H9 (cell line): ENCODE results near the gene NPHP4. TPM values are rescaled to one million over a fixed set of nuclear protein-coding genes. Genes with fewer than 3 reads are reported as not detected.

ENCODE experiments used
- DNase-seq: peaks from one replicate; pipeline ENCODE4 v3.0.0-alpha.2; 2017
- H2AFZ ChIP-seq: one replicate; pipeline ENCODE4 v1.6.1; 2013; ENCODE audit warnings: mild to moderate bottlenecking, low read length, control low read depth, moderate library complexity
- H2AK5ac ChIP-seq: 2 replicates; pipeline ENCODE4 v1.6.1; 2013; ENCODE audit warnings: low read length, control low read depth, mixed read lengths; ENCODE audit not compliant: insufficient read length
- H2BK120ac ChIP-seq: one replicate; pipeline ENCODE4 v1.6.1; 2013; ENCODE audit warnings: low read depth, mild to moderate bottlenecking, low read length, control low read depth, inconsistent platforms; ENCODE audit not compliant: poor library complexity, severe bottlenecking
- H2BK12ac ChIP-seq: 2 replicates; pipeline ENCODE4 v1.6.1; 2013; ENCODE audit warnings: low read length, control low read depth, mixed read lengths, low read depth; ENCODE audit not compliant: insufficient read length
- H2BK15ac ChIP-seq: 2 replicates; pipeline ENCODE4 v1.6.1; 2013; ENCODE audit warnings: low read depth, low read length, control low read depth
- H2BK20ac ChIP-seq: one replicate; pipeline ENCODE4 v1.6.1; 2013; ENCODE audit warnings: low read depth, mild to moderate bottlenecking, low read length, control low read depth, inconsistent platforms; ENCODE audit not compliant: poor library complexity, severe bottlenecking
- H2BK5ac ChIP-seq: 2 replicates; pipeline ENCODE4 v1.6.1; 2013; ENCODE audit warnings: low read length, control low read depth, mixed read lengths; ENCODE audit not compliant: insufficient read length
- H3K14ac ChIP-seq: 2 replicates; pipeline ENCODE4 v1.6.1; 2013; ENCODE audit warnings: low read length, control low read depth; ENCODE audit not compliant: insufficient read depth
- H3K18ac ChIP-seq: 2 replicates; pipeline ENCODE4 v1.6.1; 2013; ENCODE audit warnings: low read depth, mild to moderate bottlenecking, mixed read lengths, low read length, control low read depth; ENCODE audit not compliant: insufficient read length
- H3K23ac ChIP-seq: 2 replicates; pipeline ENCODE4 v1.6.1; 2013; ENCODE audit warnings: low read length, control low read depth, mixed read lengths, low read depth; ENCODE audit not compliant: insufficient read length
- H3K23me2 ChIP-seq: 2 replicates; pipeline ENCODE4 v1.6.1; 2013; ENCODE audit warnings: low read depth, mild to moderate bottlenecking, mixed read lengths, low read length, control low read depth; ENCODE audit not compliant: insufficient read length, poor library complexity, severe bottlenecking
- H3K27ac ChIP-seq: 2 replicates; pipeline ENCODE4 v1.5.1; 2013; ENCODE audit warnings: low read length, control low read depth, mixed read lengths, low read depth; ENCODE audit not compliant: insufficient read length
- H3K27me3 ChIP-seq: 2 replicates; pipeline ENCODE4 v1.6.1; 2013; ENCODE audit warnings: low read length, control low read depth, inconsistent platforms; ENCODE audit not compliant: insufficient read depth
- H3K4ac ChIP-seq: 2 replicates; pipeline ENCODE4 v1.6.1; 2013; ENCODE audit warnings: low read depth, mild to moderate bottlenecking, control low read depth, inconsistent platforms, low read length, moderate library complexity
- H3K4me1 ChIP-seq: 2 replicates; pipeline ENCODE4 v1.6.1; 2013; ENCODE audit warnings: low read length, control low read depth, inconsistent platforms; ENCODE audit not compliant: insufficient read depth
- H3K4me2 ChIP-seq: 2 replicates; pipeline ENCODE4 v1.6.1; 2013; ENCODE audit warnings: low read length, control low read depth, mixed read lengths; ENCODE audit not compliant: insufficient read length, insufficient read depth
- H3K56ac ChIP-seq: 2 replicates; pipeline ENCODE4 v1.6.1; 2013; ENCODE audit warnings: low read depth, mild to moderate bottlenecking, mixed read lengths, low read length, control low read depth; ENCODE audit not compliant: insufficient read length
- H3K79me1 ChIP-seq: 2 replicates; pipeline ENCODE4 v1.6.1; 2013; ENCODE audit warnings: low read depth, mild to moderate bottlenecking, moderate library complexity, low read length, control low read depth, inconsistent platforms; ENCODE audit not compliant: insufficient read depth, poor library complexity, severe bottlenecking
- H3K79me2 ChIP-seq: 2 replicates; pipeline ENCODE4 v1.6.1; 2013; ENCODE audit warnings: low read length, control low read depth, inconsistent platforms; ENCODE audit not compliant: insufficient read depth
- H3K9ac ChIP-seq: 2 replicates; pipeline ENCODE4 v1.6.1; 2013; ENCODE audit warnings: low read length, control low read depth, mixed read lengths; ENCODE audit not compliant: insufficient read length; ENCODE audit errors: extremely low read depth
- H3K9me3 ChIP-seq: one replicate; pipeline ENCODE4 v1.6.1; 2013; ENCODE audit warnings: low read depth, low read length, inconsistent platforms; ENCODE audit not compliant: control insufficient read depth
- H3T11ph ChIP-seq: one replicate; pipeline ENCODE4 v1.6.1; 2013; ENCODE audit warnings: mild to moderate bottlenecking, low read length, control low read depth, inconsistent platforms
- H4K20me1 ChIP-seq: one replicate; pipeline ENCODE4 v1.6.1; 2013; ENCODE audit not compliant: control insufficient read depth, insufficient read length, insufficient read depth
- H4K5ac ChIP-seq: 2 replicates; pipeline ENCODE4 v1.6.1; 2013; ENCODE audit warnings: low read depth, mild to moderate bottlenecking, mixed read lengths, low read length, control low read depth; ENCODE audit not compliant: insufficient read length
- H4K8ac ChIP-seq: replicated peaks from 2 replicates; pipeline ENCODE4 v1.6.1; 2013; ENCODE audit warnings: low read length, control low read depth, mixed read lengths, low read depth; ENCODE audit not compliant: insufficient read length
- H4K91ac ChIP-seq: 2 replicates; pipeline ENCODE4 v1.6.1; 2013; ENCODE audit warnings: low read depth, mild to moderate bottlenecking, moderate library complexity, mixed read lengths, low read length, control low read depth; ENCODE audit not compliant: insufficient read length
- H3K27ac Mint-ChIP-seq, 3 experiments: 2 replicates in 2 of 3; 3 replicates in 1 of 3; pipeline ENCODE4 v1.8.0; 2020 to 2021; ENCODE audit warnings: mixed read lengths in 3 of 3, mild to moderate bottlenecking in 1 of 3, moderate library complexity in 1 of 3
- H3K27me3 Mint-ChIP-seq: 2 replicates; pipeline ENCODE4 v1.8.0; 2021; ENCODE audit warnings: low read depth, mild to moderate bottlenecking, moderate library complexity, mixed read lengths
- H3K36me3 Mint-ChIP-seq, 3 experiments: 2 replicates in 2 of 3; 3 replicates in 1 of 3; pipeline ENCODE4 v1.8.0; 2020 to 2021; ENCODE audit warnings: low read depth in 3 of 3, mixed read lengths in 3 of 3; ENCODE audit not compliant: insufficient read depth in 1 of 3
- H3K4me1 Mint-ChIP-seq, 2 experiments: 2 replicates each; pipeline ENCODE4 v1.8.0; 2020; ENCODE audit warnings: mixed read lengths in 2 of 2
- H3K4me3 Mint-ChIP-seq, 2 experiments: 2 replicates in 1 of 2; 3 replicates in 1 of 2; pipeline ENCODE4 v1.8.0; 2020 to 2021; ENCODE audit warnings: mild to moderate bottlenecking in 2 of 2, mixed read lengths in 2 of 2, moderate library complexity in 1 of 2
- H3K9me3 Mint-ChIP-seq, 2 experiments: 2 replicates in 1 of 2; 3 replicates in 1 of 2; pipeline ENCODE4 v1.8.0; 2020; ENCODE audit warnings: mild to moderate bottlenecking in 2 of 2, mixed read lengths in 2 of 2, moderate library complexity in 1 of 2
- WGBS: extraction: QIAGEN DNeasy Blood & Tissue Kit; methylation state at CpG from one replicate; pipeline ENCODE4 v1.1.7; 2013; ENCODE audit warnings: missing lambda C conversion rate, low lambda C conversion rate, mixed read lengths; ENCODE audit not compliant: insufficient read length; ENCODE audit errors: extremely low coverage; 5-methylcytosine and 5-hydroxymethylcytosine counted together
- total RNA-seq: library from RNA; stranded (reverse); gene quantifications from 2 replicates; pipeline ENCODE4 v1.2.1, GENCODE V29; 2021
- TF ChIP-seq, protein P1 (sequence below): fragments of 200-600 bp; sonication (generic); conservative IDR thresholded peaks from 3 replicates; pipeline ENCODE4 v1.8.0; 2021; ENCODE audit warnings: antibody characterized with exemption, mild to moderate bottlenecking

NPHP4 gene
- total RNA-seq, 1 experiment from 2014 or later: 17.6 TPM

GRCh38 chr1:5985250-5985649 lies 7.0 kb downstream of the NPHP4 start:
- Histone ChIP-seq H3K4ac (no peak overlapping the region), H2BK5ac (no peak overlapping the region), H2BK20ac (no peak overlapping the region), H3K4me2 (no peak overlapping the region), H4K20me1 (no peaks in the 10 kb centered on the region), H3K9me3 (no peaks in the 10 kb centered on the region), H3K27ac (no peak overlapping the region), H2AFZ (no peak overlapping the region), H3T11ph (no peak overlapping the region), H3K79me1 (no peaks in the 10 kb centered on the region), H3K18ac (no peak overlapping the region), H3K23ac (no peak overlapping the region), H3K23me2 (no peaks in the 10 kb centered on the region), H3K56ac (no peak overlapping the region), H3K14ac (no peak overlapping the region), H3K27me3 (no peaks in the 10 kb centered on the region), H2AK5ac (no peak overlapping the region), H2BK15ac (no peak overlapping the region), H3K9ac (no peak overlapping the region), H4K5ac (no peak overlapping the region), H2BK120ac (no peak overlapping the region), H3K4me1 (no peaks in the 10 kb centered on the region), H4K91ac (no peak overlapping the region), H2BK12ac (no peak overlapping the region), H3K79me2 (0 out of 2 replicates have a peak, but pooled peaks cover 2% of the 10 kb centered on the region), H4K8ac (no peak overlapping the region)
- no peak overlapping the region for H3K27ac Mint-ChIP-seq
- WGBS: no CpG with 5 or more reads among the region's 11 CpGs
- H3K4me1 Mint-ChIP-seq: peaks cover 14 to 16% of the 10 kb centered on the region in 2 experiments
- no peak overlapping the region for H3K4me3 Mint-ChIP-seq
- H3K36me3 Mint-ChIP-seq: peaks cover 0 to 3% (median 3%) of the 10 kb centered on the region in 3 experiments; a peak in 3 of 7 replicates
- TF ChIP-seq, protein P1, sequence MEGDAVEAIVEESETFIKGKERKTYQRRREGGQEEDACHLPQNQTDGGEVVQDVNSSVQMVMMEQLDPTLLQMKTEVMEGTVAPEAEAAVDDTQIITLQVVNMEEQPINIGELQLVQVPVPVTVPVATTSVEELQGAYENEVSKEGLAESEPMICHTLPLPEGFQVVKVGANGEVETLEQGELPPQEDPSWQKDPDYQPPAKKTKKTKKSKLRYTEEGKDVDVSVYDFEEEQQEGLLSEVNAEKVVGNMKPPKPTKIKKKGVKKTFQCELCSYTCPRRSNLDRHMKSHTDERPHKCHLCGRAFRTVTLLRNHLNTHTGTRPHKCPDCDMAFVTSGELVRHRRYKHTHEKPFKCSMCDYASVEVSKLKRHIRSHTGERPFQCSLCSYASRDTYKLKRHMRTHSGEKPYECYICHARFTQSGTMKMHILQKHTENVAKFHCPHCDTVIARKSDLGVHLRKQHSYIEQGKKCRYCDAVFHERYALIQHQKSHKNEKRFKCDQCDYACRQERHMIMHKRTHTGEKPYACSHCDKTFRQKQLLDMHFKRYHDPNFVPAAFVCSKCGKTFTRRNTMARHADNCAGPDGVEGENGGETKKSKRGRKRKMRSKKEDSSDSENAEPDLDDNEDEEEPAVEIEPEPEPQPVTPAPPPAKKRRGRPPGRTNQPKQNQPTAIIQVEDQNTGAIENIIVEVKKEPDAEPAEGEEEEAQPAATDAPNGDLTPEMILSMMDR: no peak
- H3K27me3 Mint-ChIP-seq: no peaks in the 10 kb centered on the region; the same call in 1 of the 2 replicates
- no peaks in the 10 kb centered on the region for H3K9me3 Mint-ChIP-seq
- DNase-seq: no peak
